GM19193 (cell line): ENCODE results near the gene KCTD1.

Source experiments
- POLR2A ChIP-seq: IDR thresholded peaks from 4 replicates; pipeline ENCODE4 v1.6.1; 2011; ENCODE audit not compliant: insufficient read depth, insufficient read length; ENCODE audit errors: extremely low read depth

Gene KCTD1

GRCh38 chr18:26464128-26465011 lies 84.0 kb downstream of the KCTD1 start:
- no peak for TF ChIP-seq POLR2A

GRCh38 chr18:26462355-26462754 lies 86.0 kb downstream of the KCTD1 start:
- no peak for TF ChIP-seq POLR2A

- TF ChIP-seq POLR2A: no peak
These were observed 86.9 kb downstream of the KCTD1 start for GRCh38 chr18:26461405-26461804.

- no peak for TF ChIP-seq POLR2A
These were observed 87.8 kb downstream of the KCTD1 start for GRCh38 chr18:26460449-26461091.

- no peak for TF ChIP-seq POLR2A
These were observed 88.5 kb downstream of the KCTD1 start for GRCh38 chr18:26459884-26460283.

GRCh38 chr18:26459340-26459739 lies 89.0 kb downstream of the KCTD1 start:
- TF ChIP-seq POLR2A: no peak

- TF ChIP-seq POLR2A: no peak
These were observed 89.7 kb downstream of the KCTD1 start for GRCh38 chr18:26458526-26459232.

- TF ChIP-seq POLR2A: no peak
These were observed 90.6 kb downstream of the KCTD1 start for GRCh38 chr18:26457611-26458353.

- TF ChIP-seq POLR2A: no peak
These were observed 91.2 kb downstream of the KCTD1 start for GRCh38 chr18:26457195-26457594.

- no peak for TF ChIP-seq POLR2A
These were observed 92.3 kb downstream of the KCTD1 start for GRCh38 chr18:26456070-26456491.

- no peak for TF ChIP-seq POLR2A
These were observed 92.7 kb downstream of the KCTD1 start for GRCh38 chr18:26455639-26456038.

- TF ChIP-seq POLR2A: no peak
These were observed 93.7 kb downstream of the KCTD1 start for GRCh38 chr18:26454616-26455015.

- TF ChIP-seq POLR2A: no peak
These were observed 94.2 kb downstream of the KCTD1 start for GRCh38 chr18:26454192-26454591.

- no peak for TF ChIP-seq POLR2A
These were observed 94.9 kb downstream of the KCTD1 start for GRCh38 chr18:26453386-26453901.
